Heart left ventricle (tissue), 16 donors: ENCODE measurements around the gene STARD4. TPM values are rescaled to one million over a fixed set of nuclear protein-coding genes. Genes with fewer than 3 reads are reported as not detected.

ENCODE experiments used
- ATAC-seq, 4 donors: fragments of 200-7000 bp; cut with Tn5 transposase; one replicate each; pipeline ENCODE4 v1.9.1; 2020 to 2022; ENCODE audit warnings: moderate library complexity in 4 of 4, mild to moderate bottlenecking in 3 of 4, moderate number of reproducible peaks in 1 of 4
- DNase-seq, 5 donors: peaks; one replicate each; pipeline ENCODE4 v3.0.0-alpha.2; 2020
- H3K27ac ChIP-seq, 12 donors: fragments of 200-600 bp; sonication (generic) in 4 of 12; one replicate each; pipeline versions ENCODE4 v1.5.0 to v1.8.0; 2016 to 2022; ENCODE audit warnings: mild to moderate bottlenecking in 2 of 12
- H3K27me3 ChIP-seq, 9 donors: fragments of 200-600 bp; sonication (generic) in 2 of 9; one replicate each; pipeline versions ENCODE4 v1.5.1 to v1.8.0; 2016 to 2022; ENCODE audit warnings: mild to moderate bottlenecking in 3 of 9
- H3K36me3 ChIP-seq, 9 donors: fragments of 200-600 bp; sonication (generic) in 2 of 9; one replicate each; pipeline versions ENCODE4 v1.5.0 to v1.8.0; 2018 to 2022; ENCODE audit warnings: mild to moderate bottlenecking in 2 of 9
- H3K4me1 ChIP-seq, 12 donors: fragments of 200-600 bp; sonication (generic) in 4 of 12; one replicate each; pipeline versions ENCODE4 v1.5.0 to v1.8.0; 2016 to 2022; ENCODE audit warnings: mild to moderate bottlenecking in 3 of 12
- H3K4me3 ChIP-seq, 12 donors: fragments of 200-600 bp; sonication (generic) in 4 of 12; one replicate each; pipeline versions ENCODE4 v1.5.0 to v1.8.0; 2017 to 2022; ENCODE audit warnings: mild to moderate bottlenecking in 9 of 12, moderate library complexity in 4 of 12
- H3K9me3 ChIP-seq, 12 donors: fragments of 200-600 bp; sonication (generic) in 4 of 12; one replicate each; pipeline versions ENCODE4 v1.5.0 to v1.8.0; 2016 to 2022; ENCODE audit warnings: mild to moderate bottlenecking in 1 of 12
- CTCF ChIP-seq, 12 donors: fragments of 200-600 bp; sonication (generic) in 4 of 12; IDR thresholded peaks; one replicate each; pipeline versions ENCODE4 v1.5.0 to v1.8.0; 2018 to 2022; ENCODE audit warnings: antibody characterized with exemption in 12 of 12, mild to moderate bottlenecking in 5 of 12
- POLR2A ChIP-seq, 2 donors: fragments of 450-650 bp; IDR thresholded peaks; one replicate each; pipeline ENCODE4 v1.6.1; 2017; ENCODE audit warnings: antibody characterized with exemption in 2 of 2, mild to moderate bottlenecking in 2 of 2, moderate library complexity in 2 of 2
- WGBS, 4 donors: extraction: QIAGEN DNeasy Blood & Tissue Kit in 2 of 4; methylation state at CpG; one replicate each; pipeline versions ENCODE4 v1.1.5 to v1.1.7; 2013 to 2018; 5-methylcytosine and 5-hydroxymethylcytosine counted together
- intact Hi-C, 10 donors: fragments of 100-400 bp; cut with DNase I; formaldehyde crosslinking; loops; one replicate each; pipeline versions ENCODE4 v1.11.1 to v1.14.2; 2022
- polyA plus RNA-seq, 2 donors: library from polyadenylated mRNA; stranded (reverse); fragments of 200-250 nt; gene quantifications; one replicate each; pipeline ENCODE4 v1.2.3, GENCODE V29; 2013
- total RNA-seq, 9 donors: library from RNA; depleted of rRNA in 2 of 9; stranded (reverse); fragments of >200 nt in 2 of 9; fragmentation: NEBNext Ultra II Directional in 3 of 9; extraction: Animal tissue kit (Norgen Biotek cat#: 25700) in 3 of 9; gene quantifications; one replicate each; pipeline versions ENCODE4 v1.1.0 to v1.2.4, GENCODE V29; 2016 to 2023
- donor health status: ischemic (EF 13 %, LVEDD 7.1; RV severe dilation, severe dysfunction).
- donor health status: healthy with polysubstance abuse.
- donor health status: DM: no; HTN: yes; CAD: no.
- donor health status: DM: no; HTN: no; CAD: no.
- donor health status: ischemic (EF 25% LVEDD 6.9; RV normal size, moderate dysfunction).
- donor health status: ischemic (EF 25% LVEDD 5.7; RV mildly dilated, moderate dysfunction).
- donor health status: healthy.
- donor health status: DM: yes; HTN: yes; CAD: no.
- donor health status: ischemic (EF 35%, LVEDD 5.7; RV mildly dilated, moderate dysfunction).
- donor health status: nonischemic (EF 11% LVEDD 7.7; RV severe dilation, severe dysfunction).
- donor health status: DM: yes; HTN: yes; CAD: no.
- donor health status: PGD.
- donor health status: ischemic (EF 29% LVEDD 5.4; RV normal size, mild dysfunction).
- donor health status: nonischemic (EF 23%, LVEDD 6.1; RV moderate dilation, normal function).

Gene STARD4
- total and polyA plus RNA-seq, 11 donors, result 3.1 to 18.2 (median 9.4) TPM

- DNase-seq (no peak), ATAC-seq (no peak)
- Histone ChIP-seq H3K9me3 (no peaks in the 10 kb centered on the region), H3K4me1 (peaks cover 0 to 10% (median 0%) of the 10 kb centered on the region in 12 donors), H3K27me3 (no peaks in the 10 kb centered on the region), H3K36me3 (peaks cover 0 to 38% (median 26%) of the 10 kb centered on the region in 9 donors), H3K4me3 (no peak overlapping the region), H3K27ac (no peak overlapping the region)
- TF ChIP-seq CTCF (IDR thresholded peaks at IDR 0.05) (no peak), POLR2A (IDR thresholded peaks at IDR 0.05) (no peak)
- intact Hi-C loops, result no loop called here
These were observed 9.4 kb downstream of the STARD4 start for GRCh38 chr5:111502956-111503355.

- no peak overlapping the region for H3K27ac ChIP-seq
- H3K4me3 ChIP-seq, result no peak overlapping the region
- intact Hi-C loops, result no loop called here
- peaks cover 0 to 42% (median 22%) of the 10 kb centered on the region in 9 donors for H3K36me3 ChIP-seq
- peaks cover 0 to 12% (median 0%) of the 10 kb centered on the region in 12 donors for H3K4me1 ChIP-seq
- ATAC-seq (no peak), DNase-seq (no peak)
- no peaks in the 10 kb centered on the region for H3K27me3 ChIP-seq
- 75 to 79% (median 78%) methylated on average over 1 of the region's 1 CpG for WGBS, 4 donors
- no peaks in the 10 kb centered on the region for H3K9me3 ChIP-seq
- no peak for TF ChIP-seq POLR2A (IDR thresholded peaks at IDR 0.05)
- no peak for TF ChIP-seq CTCF (IDR thresholded peaks at IDR 0.05)
These were observed 14.0 kb downstream of the STARD4 start for GRCh38 chr5:111498346-111498745.

- WGBS, 4 donors, result 86 to 100% (median 94%) methylated on average over 1 of the region's 1 CpG
These were observed 17.2 kb downstream of the STARD4 start for GRCh38 chr5:111495159-111495558.

GRCh38 chr5:111494355-111494999 is 17.9 kb downstream of the STARD4 start:
- WGBS, 4 donors, result 95 to 99% (median 97%) methylated on average over 2 of the region's 2 CpGs
- H3K36me3 ChIP-seq, result peaks cover 0 to 20% (median 8%) of the 10 kb centered on the region in 9 donors
- H3K4me3 ChIP-seq, result no peak overlapping the region
- intact Hi-C loops, result no loop called here
- ATAC-seq (no peak), DNase-seq (no peak)
- no peak overlapping the region for H3K27ac ChIP-seq
- peaks cover 0 to 12% (median 0%) of the 10 kb centered on the region in 12 donors for H3K4me1 ChIP-seq
- TF ChIP-seq POLR2A (IDR thresholded peaks at IDR 0.05) (no peak), CTCF (IDR thresholded peaks at IDR 0.05) (no peak)
- no peaks in the 10 kb centered on the region for H3K27me3 ChIP-seq
- no peaks in the 10 kb centered on the region for H3K9me3 ChIP-seq

More at GRCh38 chr5:111495159-111495558, 17.2 kb downstream of the STARD4 start:
- Histone ChIP-seq H3K27me3 (no peaks in the 10 kb centered on the region), H3K36me3 (peaks cover 0 to 26% (median 15%) of the 10 kb centered on the region in 9 donors), H3K4me3 (no peak overlapping the region), H3K9me3 (no peaks in the 10 kb centered on the region), H3K27ac (no peak overlapping the region), H3K4me1 (peaks cover 0 to 12% (median 0%) of the 10 kb centered on the region in 12 donors)
- DNase-seq, result no peak
- intact Hi-C loops, result no loop called here
- ATAC-seq, result no peak
- TF ChIP-seq POLR2A (IDR thresholded peaks at IDR 0.05) (no peak), CTCF (IDR thresholded peaks at IDR 0.05) (no peak)
